ENCODE data around the gene AGO3.

GRCh38 chr1:35980090-35980489 lies 49.2 kb downstream of the AGO3 start:
- TF ChIP-seq GLI4 (CRISPR knock-in tag; IDR thresholded peaks at IDR 0.05; ENCODE audit: borderline replicate concordance), result no peak
- no peak for TF ChIP-seq POLR2AphosphoS5 (IDR thresholded peaks at IDR 0.05; ENCODE audit: low read depth, low read length)
- no peak for TF ChIP-seq ZNF274 (CRISPR knock-in tag; IDR thresholded peaks at IDR 0.05)
- no peak for TF ChIP-seq CTCF (CRISPR knock-in tag; IDR thresholded peaks at IDR 0.05)
- no peak for TF ChIP-seq JUND (CRISPR knock-in tag; IDR thresholded peaks at IDR 0.05)
- no peak for TF ChIP-seq RXRA (CRISPR knock-in tag; IDR thresholded peaks at IDR 0.05)
